Nephron progenitor cell (in vitro differentiated cells): ENCODE measurements around the gene ESPN.
"Not testable (repeated sequence)": the region's sequence is repeated elsewhere in the genome, so short reads cannot be mapped to it uniquely, and the experiment has no call there.

Experiments used
- DNase-seq: peaks from one replicate; pipeline ENCODE4 v3.0.0; 2021
- H3K27ac Mint-ChIP-seq: 2 replicates; pipeline ENCODE4 v1.8.0; 2021; ENCODE audit warnings: mild to moderate bottlenecking, moderate library complexity, mixed read lengths
- H3K27me3 Mint-ChIP-seq: 2 replicates; pipeline ENCODE4 v1.8.0; 2021; ENCODE audit warnings: mild to moderate bottlenecking, low read depth, mixed read lengths; ENCODE audit not compliant: poor library complexity
- H3K36me3 Mint-ChIP-seq: 2 replicates; pipeline ENCODE4 v1.8.0; 2021; ENCODE audit warnings: low read depth, mixed read lengths
- H3K4me1 Mint-ChIP-seq: 2 replicates; pipeline ENCODE4 v1.8.0; 2021; ENCODE audit warnings: mixed read lengths
- H3K4me3 Mint-ChIP-seq: 2 replicates; pipeline ENCODE4 v1.8.0; 2021; ENCODE audit warnings: mild to moderate bottlenecking, moderate library complexity, mixed read lengths
- H3K9me3 Mint-ChIP-seq: 2 replicates; pipeline ENCODE4 v1.8.0; 2021; ENCODE audit warnings: mild to moderate bottlenecking, moderate library complexity, mixed read lengths
- CTCF ChIP-seq: fragments of 200-600 bp; sonication (generic); IDR thresholded peaks from 2 replicates; pipeline ENCODE4 v1.5.0; 2021; ENCODE audit warnings: antibody characterized with exemption

Gene ESPN

GRCh38 chr1:6443339-6444115 lies 19.0 kb downstream of the ESPN start:
- DNase-seq = no peak
- Mint-ChIP-seq H3K27me3 (peaks cover 65% of the 10 kb centered on the region), H3K27ac (no peak overlapping the region), H3K4me3 (no peak overlapping the region), H3K9me3 (no peaks in the 10 kb centered on the region), H3K4me1 (peaks cover 29% of the 10 kb centered on the region), H3K36me3 (no peaks in the 10 kb centered on the region)
- TF ChIP-seq CTCF = no peak

GRCh38 chr1:6444377-6444776 lies 19.8 kb downstream of the ESPN start:
- DNase-seq = no peak
- no peaks in the 10 kb centered on the region for H3K36me3 Mint-ChIP-seq
- H3K4me1 Mint-ChIP-seq = peaks cover 28% of the 10 kb centered on the region
- H3K27me3 Mint-ChIP-seq = peaks cover 64% of the 10 kb centered on the region
- no peak for TF ChIP-seq CTCF
- H3K27ac Mint-ChIP-seq = no peak overlapping the region
- no peaks in the 10 kb centered on the region for H3K9me3 Mint-ChIP-seq
- H3K4me3 Mint-ChIP-seq = no peak overlapping the region

GRCh38 chr1:6445062-6445763 lies 20.6 kb downstream of the ESPN start:
- Mint-ChIP-seq H3K27ac (no peak overlapping the region), H3K4me1 (peaks cover 33% of the 10 kb centered on the region), H3K27me3 (peaks cover 65% of the 10 kb centered on the region), H3K9me3 (no peaks in the 10 kb centered on the region), H3K4me3 (peak overlapping the region; percentile 13), H3K36me3 (no peaks in the 10 kb centered on the region)
- DNase-seq = no peak
- TF ChIP-seq CTCF = peak; percentile 56

GRCh38 chr1:6445929-6446328 lies 21.4 kb downstream of the ESPN start:
- not testable (repeated sequence) for H3K4me3 Mint-ChIP-seq, H3K9me3 Mint-ChIP-seq, DNase-seq, H3K36me3 Mint-ChIP-seq, H3K27ac Mint-ChIP-seq
- Mint-ChIP-seq H3K27me3 (peaks cover 64% of the 10 kb centered on the region), H3K4me1 (peaks cover 40% of the 10 kb centered on the region)

GRCh38 chr1:6446665-6447015 lies 22.1 kb downstream of the ESPN start:
- Mint-ChIP-seq H3K27me3 (peaks cover 59% of the 10 kb centered on the region), H3K4me3 (peak overlapping the region; percentile 63), H3K4me1 (peaks cover 41% of the 10 kb centered on the region), H3K36me3 (no peaks in the 10 kb centered on the region), H3K27ac (no peak overlapping the region), H3K9me3 (no peaks in the 10 kb centered on the region)
- DNase-seq = no peak
- no peak for TF ChIP-seq CTCF

GRCh38 chr1:6447016-6447817 lies 22.6 kb downstream of the ESPN start:
- H3K27ac Mint-ChIP-seq = no peak overlapping the region
- H3K36me3 Mint-ChIP-seq = no peaks in the 10 kb centered on the region
- no peak for TF ChIP-seq CTCF
- H3K9me3 Mint-ChIP-seq = no peaks in the 10 kb centered on the region
- peaks cover 41% of the 10 kb centered on the region for H3K4me1 Mint-ChIP-seq
- peaks cover 53% of the 10 kb centered on the region for H3K27me3 Mint-ChIP-seq
- DNase-seq = peak; percentile 74
- peak overlapping the region; percentile 62 for H3K4me3 Mint-ChIP-seq
